PC-9 (cell line): Measurements from ENCODE around the gene COQ10B. TPM values are rescaled to one million over a fixed set of nuclear protein-coding genes. Genes with fewer than 3 reads are reported as not detected.

Experiments used
- BruUV-seq: library from RNA; stranded (reverse); fragments of 400-500 nt; replicated peaks from 2 replicates; lab custom pipeline; 2021; lab: Mats Ljungman, UMichigan
- CTCF ChIA-PET: fragments of 300-600 bp; sonication (Branson Sonifier 250); formaldehyde crosslinking; loops from one replicate; lab custom pipeline; 2022; ENCODE audit warnings: antibody characterized with exemption; lab: Charles Lee
- POLR2A ChIA-PET: fragments of 300-600 bp; sonication (Branson Sonifier 250); formaldehyde crosslinking; loops from one replicate; lab custom pipeline; 2022; ENCODE audit warnings: antibody characterized with exemption; ENCODE audit not compliant: unreplicated experiment; lab: Charles Lee
- DNase-seq, 2 experiments: peaks; one replicate each; pipeline versions ENCODE4 v3.0.0 to v3.0.0-alpha.2; 2015 to 2022; ENCODE audit warnings: mixed read lengths in 1 of 2
- H2AFZ ChIP-seq: fragments of 200-600 bp; sonication (generic); 2 replicates; pipeline ENCODE4 v1.8.1; 2017; ENCODE audit warnings: antibody characterized with exemption
- H3F3A ChIP-seq: fragments of 200-600 bp; sonication (generic); 2 replicates; pipeline ENCODE4 v1.8.1; 2017; ENCODE audit warnings: antibody characterized with exemption, mild to moderate bottlenecking, low read depth; ENCODE audit not compliant: insufficient read depth
- H3K27ac ChIP-seq: fragments of 200-600 bp; sonication (generic); 2 replicates; pipeline ENCODE4 v1.6.1; 2016; ENCODE audit warnings: mixed run types
- H3K27me3 ChIP-seq: fragments of 200-600 bp; sonication (generic); 2 replicates; pipeline ENCODE4 v1.6.1; 2016; ENCODE audit warnings: low read depth, mixed run types; ENCODE audit not compliant: insufficient read depth
- H3K36me3 ChIP-seq: fragments of 200-600 bp; sonication (generic); 2 replicates; pipeline ENCODE4 v1.6.1; 2016; ENCODE audit warnings: low read depth, mixed run types
- H3K4me1 ChIP-seq: fragments of 200-600 bp; sonication (generic); replicated peaks from 2 replicates; pipeline ENCODE4 v1.6.1; 2016; ENCODE audit warnings: mixed run types; ENCODE audit not compliant: insufficient read depth
- H3K4me2 ChIP-seq: fragments of 200-600 bp; sonication (generic); 2 replicates; pipeline ENCODE4 v1.6.1; 2017; ENCODE audit warnings: mixed run types
- H3K4me3 ChIP-seq: fragments of 200-600 bp; sonication (generic); 2 replicates; pipeline ENCODE4 v1.6.1; 2016; ENCODE audit warnings: mixed run types
- H3K79me2 ChIP-seq: fragments of 200-600 bp; sonication (generic); 2 replicates; pipeline ENCODE4 v1.6.1; 2017; ENCODE audit warnings: low read depth, mixed run types
- H3K9me2 ChIP-seq: fragments of 200-600 bp; sonication (generic); 2 replicates; pipeline ENCODE4 v1.8.1; 2017; ENCODE audit warnings: mild to moderate bottlenecking; ENCODE audit not compliant: insufficient read depth
- H3K9me3 ChIP-seq: fragments of 200-600 bp; sonication (generic); 2 replicates; pipeline ENCODE4 v1.8.1; 2016; ENCODE audit warnings: low read depth; ENCODE audit not compliant: insufficient read depth
- H4K20me1 ChIP-seq: fragments of 200-600 bp; sonication (generic); 2 replicates; pipeline ENCODE4 v1.8.1; 2017; ENCODE audit not compliant: insufficient read depth
- EZH2 ChIP-seq: fragments of 200-600 bp; sonication (generic); IDR thresholded peaks from 2 replicates; pipeline ENCODE4 v1.8.0; 2017; ENCODE audit warnings: antibody characterized with exemption, low read depth
- intact Hi-C: fragments of 100-400 bp; cut with micrococcal nuclease; formaldehyde crosslinking; loops from one replicate; pipeline ENCODE4 v1.10.0; 2022; ENCODE audit not compliant: unreplicated experiment
- total RNA-seq: library from RNA; stranded (reverse); gene quantifications from 2 replicates; pipeline ENCODE4 v1.2.3, GENCODE V29; 2021
- TF ChIP-seq, protein P1 (sequence below): fragments of 200-600 bp; sonication (generic); conservative IDR thresholded peaks from 2 replicates; pipeline ENCODE4 v1.6.1; 2017; ENCODE audit warnings: mixed run types, antibody characterized with exemption, mild to moderate bottlenecking, moderate library complexity

COQ10B gene
- total RNA-seq, 1 experiment from 2014 or later: 18.1 TPM

DNA sequence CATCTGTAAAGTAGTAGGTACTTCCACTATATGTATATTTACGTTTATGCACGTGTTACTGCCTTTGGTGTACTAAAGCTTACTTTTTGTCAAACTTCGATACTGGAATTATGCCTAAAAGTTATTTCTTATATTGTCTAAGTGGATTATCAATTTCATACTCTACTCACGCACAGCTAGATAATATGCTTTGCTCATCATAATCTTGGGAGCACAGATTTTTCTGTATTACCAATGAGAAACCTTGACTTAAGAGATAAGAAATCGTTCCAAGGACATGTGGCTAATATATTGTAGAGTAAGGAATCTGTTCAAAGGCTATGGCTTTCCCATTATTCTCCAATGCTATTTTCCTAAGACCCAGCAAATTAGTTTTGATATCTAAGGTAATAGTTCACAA is 53.3 kb downstream of the COQ10B start:
- ChIA-PET CTCF (no interaction called here), POLR2A (no interaction called here)
- TF ChIP-seq, protein P1, sequence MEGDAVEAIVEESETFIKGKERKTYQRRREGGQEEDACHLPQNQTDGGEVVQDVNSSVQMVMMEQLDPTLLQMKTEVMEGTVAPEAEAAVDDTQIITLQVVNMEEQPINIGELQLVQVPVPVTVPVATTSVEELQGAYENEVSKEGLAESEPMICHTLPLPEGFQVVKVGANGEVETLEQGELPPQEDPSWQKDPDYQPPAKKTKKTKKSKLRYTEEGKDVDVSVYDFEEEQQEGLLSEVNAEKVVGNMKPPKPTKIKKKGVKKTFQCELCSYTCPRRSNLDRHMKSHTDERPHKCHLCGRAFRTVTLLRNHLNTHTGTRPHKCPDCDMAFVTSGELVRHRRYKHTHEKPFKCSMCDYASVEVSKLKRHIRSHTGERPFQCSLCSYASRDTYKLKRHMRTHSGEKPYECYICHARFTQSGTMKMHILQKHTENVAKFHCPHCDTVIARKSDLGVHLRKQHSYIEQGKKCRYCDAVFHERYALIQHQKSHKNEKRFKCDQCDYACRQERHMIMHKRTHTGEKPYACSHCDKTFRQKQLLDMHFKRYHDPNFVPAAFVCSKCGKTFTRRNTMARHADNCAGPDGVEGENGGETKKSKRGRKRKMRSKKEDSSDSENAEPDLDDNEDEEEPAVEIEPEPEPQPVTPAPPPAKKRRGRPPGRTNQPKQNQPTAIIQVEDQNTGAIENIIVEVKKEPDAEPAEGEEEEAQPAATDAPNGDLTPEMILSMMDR: no peak
- no peak for TF ChIP-seq EZH2
- peaks cover 15% of the 10 kb centered on the region; the same call in 1 of the 2 replicates for H3K4me1 ChIP-seq
- H3K27me3 ChIP-seq: no peaks in the 10 kb centered on the region
- no peak overlapping the region for H3K4me2 ChIP-seq
- no TSS peak for BruUV-seq
- no peak overlapping the region for H3K4me3 ChIP-seq
- no peak for DNase-seq
- no peaks in the 10 kb centered on the region for H3K9me2 ChIP-seq
- H3K36me3 ChIP-seq: peaks cover 35% of the 10 kb centered on the region
- peaks cover 33% of the 10 kb centered on the region for H3K79me2 ChIP-seq
- H2AFZ ChIP-seq: no peak overlapping the region
- H3K27ac ChIP-seq: no peak overlapping the region
- no peaks in the 10 kb centered on the region for H3K9me3 ChIP-seq
- intact Hi-C loops: no loop called here
- H4K20me1 ChIP-seq: peaks cover 16% of the 10 kb centered on the region
- H3F3A ChIP-seq: peaks cover 27% of the 10 kb centered on the region; the same call in 1 of the 2 replicates

DNA sequence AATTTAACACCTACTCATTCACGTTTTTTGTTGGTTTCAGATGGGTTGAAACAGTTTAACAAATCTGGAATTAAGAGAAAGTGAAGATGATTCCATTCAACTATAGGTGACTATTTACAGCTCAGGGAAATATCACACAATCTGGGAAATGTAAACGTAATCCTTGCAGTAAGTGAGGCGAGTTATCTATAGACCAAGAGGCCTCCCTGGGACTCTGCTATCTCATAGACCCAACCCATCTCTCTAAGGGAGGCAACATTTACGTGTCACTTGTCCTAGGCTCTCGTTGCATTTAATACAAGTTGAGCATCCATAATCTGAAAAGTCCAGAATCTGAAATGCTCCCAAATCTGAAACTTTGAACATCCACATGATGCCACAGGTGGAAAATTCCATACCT is 60.6 kb downstream of the COQ10B start:
- DNase-seq: no peak
- Histone ChIP-seq H3K9me3 (peaks cover 2% of the 10 kb centered on the region; the same call in 1 of the 2 replicates), H3K4me2 (no peak overlapping the region), H3K79me2 (peaks cover 38% of the 10 kb centered on the region), H3K27me3 (no peaks in the 10 kb centered on the region), H3K4me1 (peaks cover 24% of the 10 kb centered on the region), H3F3A (peaks cover 7% of the 10 kb centered on the region; the same call in 1 of the 2 replicates), H3K9me2 (no peaks in the 10 kb centered on the region), H2AFZ (no peak overlapping the region), H4K20me1 (peaks cover 15% of the 10 kb centered on the region; the same call in 1 of the 2 replicates), H3K36me3 (no peaks in the 10 kb centered on the region), H3K27ac (no peak overlapping the region), H3K4me3 (no peak overlapping the region)
- POLR2A ChIA-PET: no interaction called here
- intact Hi-C loops: no loop called here
- CTCF ChIA-PET: no interaction called here
- no TSS peak for BruUV-seq
- no peak for TF ChIP-seq EZH2
- TF ChIP-seq, protein P1: no peak

DNA sequence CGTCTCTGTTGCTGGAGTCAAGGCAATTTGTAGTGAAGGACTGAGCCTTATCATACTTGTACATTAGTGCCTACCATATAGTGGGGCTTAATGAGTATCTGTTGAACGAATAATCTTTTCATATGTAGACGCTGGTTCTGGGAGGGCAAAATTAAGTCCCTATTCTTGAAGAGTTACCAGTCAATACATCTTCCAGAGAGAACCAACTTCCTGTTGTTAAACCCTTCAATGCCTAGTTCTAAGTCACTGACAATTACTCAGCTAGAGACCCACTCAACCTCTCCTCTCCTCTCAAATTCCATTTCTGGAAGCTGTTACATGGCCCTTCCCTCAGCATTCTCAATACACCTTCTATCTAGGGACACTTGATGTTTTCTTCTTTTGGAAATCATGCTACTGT is 61.4 kb downstream of the COQ10B start:
- Histone ChIP-seq H3K4me1 (peaks cover 24% of the 10 kb centered on the region), H3K4me3 (peak overlapping the region; percentile 95), H3K4me2 (peak overlapping the region; percentile 83), H3K27ac (peak overlapping the region; percentile 40; the same call in 1 of the 2 replicates), H4K20me1 (peaks cover 21% of the 10 kb centered on the region; the same call in 1 of the 2 replicates), H3F3A (peaks cover 7% of the 10 kb centered on the region; the same call in 1 of the 2 replicates), H2AFZ (peak overlapping the region; percentile 88), H3K36me3 (no peaks in the 10 kb centered on the region), H3K9me2 (no peaks in the 10 kb centered on the region), H3K27me3 (no peaks in the 10 kb centered on the region), H3K9me3 (peaks cover 2% of the 10 kb centered on the region; the same call in 1 of the 2 replicates), H3K79me2 (peaks cover 46% of the 10 kb centered on the region)
- intact Hi-C loops: loop anchor here (1.0 to 5.0 kb wide), 3 partner anchors 14 to 193 kb away; partner anchors contain the start of genes COQ10B, HSPE1 and MARS2
- POLR2A ChIA-PET: interaction anchor here (0.7 to 1.2 kb wide), 2 partner anchors 15 to 94 kb away, joined by 4 read pairs; partner anchors contain the start of genes HSPD1 and HSPE1
- BruUV-seq: no TSS peak
- no peak for TF ChIP-seq EZH2
- no peak for DNase-seq
- CTCF ChIA-PET: no interaction called here
